GM18505 (cell line): ENCODE measurements around the gene GOT1.

ENCODE experiments used
- ATAC-seq: cut with Tn5 transposase; IDR thresholded peaks from one replicate; pipeline ENCODE4 v1.9.1; 2021; ENCODE audit not compliant: unreplicated experiment
- POLR2A ChIP-seq: IDR thresholded peaks from 4 replicates; pipeline ENCODE4 v1.6.1; 2011; ENCODE audit warnings: borderline replicate concordance; ENCODE audit not compliant: insufficient read depth, insufficient read length; ENCODE audit errors: extremely low read depth

The GOT1 gene

DNA sequence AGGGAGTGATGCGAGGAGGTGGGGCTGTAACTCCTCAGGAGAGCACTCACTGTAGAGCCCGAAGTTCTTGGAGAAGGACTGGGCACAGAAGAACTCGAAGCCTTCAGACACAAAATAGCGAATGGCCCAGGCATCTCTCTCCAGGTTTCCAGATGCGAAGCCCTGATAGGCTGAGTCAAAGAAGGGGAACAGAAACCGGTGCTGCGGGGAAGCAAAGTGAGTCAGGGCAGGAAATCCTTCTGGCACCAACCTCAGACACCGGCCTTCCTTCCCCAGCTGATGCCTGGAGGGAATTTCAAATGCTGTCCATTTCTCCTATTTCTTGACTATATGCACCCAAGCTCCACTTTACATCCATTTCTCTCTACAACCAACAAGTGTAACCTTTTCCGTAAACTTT, 26.8 kb downstream of the GOT1 start:
- ATAC-seq = no peak
- TF ChIP-seq POLR2A = no peak

- TF ChIP-seq POLR2A = no peak
- ATAC-seq = no peak
Observed at GRCh38 chr10:99399664-99400063, 30.8 kb downstream of the GOT1 start.

DNA sequence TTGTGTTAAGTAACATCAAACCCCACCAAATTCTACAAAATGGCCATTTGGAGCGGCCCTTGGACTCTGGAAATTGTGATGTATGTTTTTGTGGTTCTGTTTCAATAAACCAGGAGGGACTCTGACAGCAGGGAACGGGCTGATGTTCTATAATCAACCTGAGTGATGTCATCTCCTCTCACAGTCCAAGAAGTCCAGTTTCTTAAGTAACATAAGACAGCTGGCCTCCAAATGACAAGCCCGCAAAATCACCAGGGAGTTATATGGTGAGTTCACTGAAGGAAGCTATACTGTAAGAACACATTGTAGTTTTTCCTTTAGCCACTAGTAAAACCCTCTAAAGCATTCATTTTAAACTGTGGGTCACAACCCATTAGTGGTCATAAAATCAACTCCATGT, 34.0 kb downstream of the GOT1 start:
- no peak for TF ChIP-seq POLR2A
- ATAC-seq = no peak

DNA sequence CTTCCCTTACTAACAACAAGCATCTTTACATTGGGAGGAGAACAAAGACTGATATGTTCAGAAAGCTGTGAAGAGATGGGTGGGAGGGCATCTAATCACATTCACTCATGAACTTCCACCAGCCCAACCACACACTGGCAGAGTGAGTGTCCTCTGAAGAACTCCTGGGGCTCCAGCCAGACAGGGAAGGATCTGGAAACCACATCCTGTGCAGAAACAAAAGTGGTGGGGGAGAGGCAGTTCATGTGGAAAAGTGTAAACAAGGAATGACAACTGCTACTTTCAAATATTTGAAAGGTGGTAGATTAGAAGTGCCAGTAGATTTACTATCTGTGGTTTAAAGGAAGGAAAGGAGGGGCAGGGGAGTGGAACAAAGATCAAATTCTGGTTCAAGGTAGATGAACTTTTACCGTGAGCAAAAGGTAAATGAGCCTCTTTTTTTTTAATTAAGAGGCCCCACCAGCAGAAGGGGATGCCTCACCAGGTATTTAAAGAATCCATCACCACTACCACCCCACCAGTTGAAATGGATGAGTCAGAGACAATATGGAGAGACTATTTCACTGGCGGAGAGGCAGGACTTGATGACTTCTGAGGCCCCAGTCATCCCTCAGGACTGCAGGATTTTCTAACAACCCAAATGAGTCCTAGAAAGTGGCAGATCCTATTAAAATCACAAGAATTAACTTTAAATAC, 34.5 kb downstream of the GOT1 start:
- TF ChIP-seq POLR2A = no peak
- no peak for ATAC-seq

GRCh38 chr10:99394761-99395386, 35.5 kb downstream of the GOT1 start:
- no peak for TF ChIP-seq POLR2A
- no peak for ATAC-seq

DNA sequence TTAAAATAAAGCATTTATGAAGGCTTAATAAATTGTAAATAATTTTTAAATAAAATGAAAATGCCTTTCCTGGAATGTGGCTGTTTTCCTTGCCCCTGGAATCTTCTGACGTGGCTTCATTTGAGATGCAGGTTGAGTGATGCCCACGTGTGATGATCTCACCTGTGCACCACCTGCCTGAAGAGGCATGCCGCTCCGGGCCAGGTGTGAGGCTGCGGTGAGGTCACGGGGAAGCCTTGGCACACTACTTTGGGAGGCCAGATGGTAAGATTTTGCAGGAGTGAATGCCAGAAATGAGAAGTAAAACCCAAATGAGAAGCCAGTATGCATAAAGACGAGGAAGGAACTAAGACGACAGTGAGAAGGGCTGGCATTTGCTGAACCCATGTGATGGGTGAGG, 36.2 kb downstream of the GOT1 start:
- no peak for TF ChIP-seq POLR2A
- no peak for ATAC-seq

- TF ChIP-seq POLR2A = no peak
- no peak for ATAC-seq
Observed at GRCh38 chr10:99393683-99394082, 36.7 kb downstream of the GOT1 start.

GRCh38 chr10:99393036-99393435, 37.4 kb downstream of the GOT1 start:
- ATAC-seq = no peak
- TF ChIP-seq POLR2A = no peak

GRCh38 chr10:99391346-99391745, 39.1 kb downstream of the GOT1 start:
- ATAC-seq = no peak
- no peak for TF ChIP-seq POLR2A

GRCh38 chr10:99389729-99390480, 40.5 kb downstream of the GOT1 start:
- no peak for ATAC-seq
- no peak for TF ChIP-seq POLR2A

- ATAC-seq = no peak
- TF ChIP-seq POLR2A = no peak
Observed at GRCh38 chr10:99387541-99387940, 42.9 kb downstream of the GOT1 start.

DNA sequence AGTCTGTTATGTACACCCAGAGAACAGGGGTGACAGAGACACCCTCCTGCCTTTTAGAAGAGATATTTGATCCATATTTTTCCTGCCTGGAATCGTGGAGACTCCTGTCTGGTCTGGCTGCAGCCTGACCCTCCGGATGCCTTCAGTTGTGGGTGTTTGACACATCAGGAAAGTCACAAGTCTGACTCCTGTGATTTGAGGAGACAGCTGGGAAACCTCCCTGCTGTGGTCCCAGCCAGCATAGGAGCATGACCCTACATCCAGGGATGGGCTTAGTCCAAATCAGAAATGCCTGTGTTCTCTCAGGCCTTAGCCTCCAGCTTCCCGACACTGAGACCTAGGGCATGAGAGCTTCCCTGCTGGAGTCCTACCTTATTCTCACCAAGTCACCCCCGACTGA, 43.4 kb downstream of the GOT1 start:
- ATAC-seq = no peak
- TF ChIP-seq POLR2A = no peak

DNA sequence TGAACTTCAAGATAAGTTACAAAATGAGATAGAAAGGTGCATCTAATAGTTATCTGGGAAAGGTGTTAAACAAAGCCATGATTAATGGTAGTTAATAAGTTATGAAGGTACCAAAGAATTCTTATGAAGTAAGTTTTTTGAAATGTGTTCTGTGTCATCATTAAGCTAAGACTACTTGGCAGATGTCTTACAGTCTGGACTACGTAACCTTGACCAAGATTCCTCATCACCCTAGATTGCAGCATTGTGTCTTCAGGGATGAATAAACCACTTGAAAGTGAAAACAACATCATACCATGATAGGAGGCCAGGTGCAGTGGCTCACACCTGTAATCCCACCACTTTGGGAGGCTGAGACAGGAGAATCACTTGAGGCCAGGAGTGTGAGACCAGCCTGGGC, 48.2 kb downstream of the GOT1 start:
- no peak for TF ChIP-seq POLR2A
- ATAC-seq = no peak

GRCh38 chr10:99375426-99375825, 55.0 kb downstream of the GOT1 start:
- TF ChIP-seq POLR2A = no peak
- no peak for ATAC-seq
